RWPE2 (cell line): Measurements from ENCODE around the gene MOK.

Experiments
- ATAC-seq: fragments of 200-7000 bp; cut with Tn5 transposase; 3 replicates; pipeline ENCODE4 v1.9.1; 2021; ENCODE audit warnings: low read depth
- DNase-seq: peaks from one replicate; pipeline ENCODE4 v3.0.0-alpha.2; 2020; ENCODE audit warnings: low spot score
- H3K27ac ChIP-seq: fragments of 450-650 bp; 2 replicates; pipeline ENCODE4 v1.5.1; 2017; ENCODE audit warnings: mild to moderate bottlenecking; ENCODE audit not compliant: poor library complexity, severe bottlenecking
- H3K27me3 ChIP-seq: fragments of 250-450 bp; sonication (Bioruptor Pico); 2 replicates; pipeline ENCODE4 v1.5.1; 2021; ENCODE audit warnings: mild to moderate bottlenecking, moderate library complexity; ENCODE audit not compliant: insufficient read depth, poor library complexity, severe bottlenecking
- H3K36me3 ChIP-seq: fragments of 250-450 bp; sonication (Bioruptor Pico); 2 replicates; pipeline ENCODE4 v1.5.1; 2020; ENCODE audit warnings: low read depth, mild to moderate bottlenecking, moderate library complexity
- H3K4me1 ChIP-seq: fragments of 250-450 bp; sonication (Bioruptor Pico); 2 replicates; pipeline ENCODE4 v1.5.1; 2021; ENCODE audit warnings: mild to moderate bottlenecking, moderate library complexity; ENCODE audit not compliant: insufficient read depth, poor library complexity, severe bottlenecking
- H3K4me3 ChIP-seq: fragments of 250-450 bp; sonication (Bioruptor Pico); 2 replicates; pipeline ENCODE4 v1.5.1; 2021; ENCODE audit warnings: mild to moderate bottlenecking, moderate library complexity; ENCODE audit not compliant: severe bottlenecking
- H3K9me3 ChIP-seq: fragments of 250-450 bp; sonication (Bioruptor Pico); 2 replicates; pipeline ENCODE4 v1.5.1; 2021; ENCODE audit warnings: mild to moderate bottlenecking, moderate library complexity; ENCODE audit not compliant: severe bottlenecking
- CTCF ChIP-seq: fragments of 450-650 bp; IDR thresholded peaks from one replicate; pipeline ENCODE4 v1.5.1; 2017; ENCODE audit warnings: mild to moderate bottlenecking, moderate library complexity; ENCODE audit not compliant: poor library complexity, severe bottlenecking

Gene MOK

GRCh38 chr14:102297436-102298170 lies 7.4 kb downstream of the MOK start:
- ATAC-seq (no peak), DNase-seq (no peak)
- H3K27ac ChIP-seq = no peak overlapping the region
- no peak overlapping the region for H3K4me3 ChIP-seq
- TF ChIP-seq CTCF = no peak
- H3K27me3 ChIP-seq = no peaks in the 10 kb centered on the region
- H3K9me3 ChIP-seq = no peaks in the 10 kb centered on the region
- H3K36me3 ChIP-seq = peaks cover 9% of the 10 kb centered on the region
- H3K4me1 ChIP-seq = peaks cover 17% of the 10 kb centered on the region

- no peak overlapping the region for H3K4me3 ChIP-seq
- H3K9me3 ChIP-seq = no peaks in the 10 kb centered on the region
- H3K27me3 ChIP-seq = no peaks in the 10 kb centered on the region
- H3K36me3 ChIP-seq = peaks cover 9% of the 10 kb centered on the region
- DNase-seq (no peak), ATAC-seq (peak; percentile 40; the same call in 2 of the 3 replicates)
- peak; percentile 30 for TF ChIP-seq CTCF
- H3K4me1 ChIP-seq = peaks cover 17% of the 10 kb centered on the region
- H3K27ac ChIP-seq = peak overlapping the region; percentile 31
These were observed 9.7 kb downstream of the MOK start for GRCh38 chr14:102295270-102295669.

- TF ChIP-seq CTCF = no peak
- ATAC-seq (peak; percentile 79), DNase-seq (no peak)
- H3K4me1 ChIP-seq = peaks cover 17% of the 10 kb centered on the region
- H3K9me3 ChIP-seq = no peaks in the 10 kb centered on the region
- peak overlapping the region; percentile 31 for H3K27ac ChIP-seq
- peaks cover 7% of the 10 kb centered on the region for H3K36me3 ChIP-seq
- no peak overlapping the region for H3K4me3 ChIP-seq
- H3K27me3 ChIP-seq = no peaks in the 10 kb centered on the region
These were observed 11.2 kb downstream of the MOK start for GRCh38 chr14:102293781-102294180.

DNA sequence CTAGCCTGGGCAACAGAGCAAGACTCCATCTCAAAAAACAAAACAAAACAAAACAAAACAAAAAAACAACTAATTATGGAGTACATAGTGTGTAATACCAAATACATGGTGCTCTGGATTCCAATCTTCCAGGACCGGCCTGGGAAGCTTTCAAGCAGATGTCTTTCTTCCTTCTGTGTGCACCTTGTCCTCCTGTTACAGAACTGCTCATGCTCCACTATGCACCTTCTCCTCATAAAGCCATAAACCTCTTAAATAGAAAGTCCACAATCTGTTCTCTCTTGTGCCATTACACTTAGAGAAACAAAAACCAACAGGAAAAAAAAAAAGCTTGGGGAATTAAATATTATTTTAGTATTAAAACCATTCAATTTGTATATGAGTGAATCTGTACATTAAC lies 12.5 kb downstream of the MOK start:
- H3K27ac ChIP-seq = no peak overlapping the region
- ATAC-seq (no peak), DNase-seq (no peak)
- H3K27me3 ChIP-seq = no peaks in the 10 kb centered on the region
- no peaks in the 10 kb centered on the region for H3K9me3 ChIP-seq
- peaks cover 17% of the 10 kb centered on the region for H3K4me1 ChIP-seq
- H3K4me3 ChIP-seq = no peak overlapping the region
- H3K36me3 ChIP-seq = peaks cover 11% of the 10 kb centered on the region; the same call in 1 of the 2 replicates
- TF ChIP-seq CTCF = no peak

- Histone ChIP-seq H3K9me3 (no peaks in the 10 kb centered on the region), H3K4me1 (peaks cover 11% of the 10 kb centered on the region), H3K4me3 (no peak overlapping the region), H3K27me3 (no peaks in the 10 kb centered on the region), H3K27ac (no peak overlapping the region), H3K36me3 (peaks cover 9% of the 10 kb centered on the region; the same call in 1 of the 2 replicates)
- no peak for TF ChIP-seq CTCF
- no peak for ATAC-seq
- no peak for DNase-seq
These were observed 16.8 kb downstream of the MOK start for GRCh38 chr14:102288139-102288538.
